PC-3 (cell line): ENCODE measurements around the gene DCAF4L1.

Experiments used
- EZH2 ChIP-seq: fragments of 300-600 bp; sonication (generic); IDR thresholded peaks from one replicate; pipeline ENCODE4 v1.6.1; 2017; ENCODE audit warnings: antibody characterized with exemption, mild to moderate bottlenecking, low read length; ENCODE audit not compliant: unreplicated experiment
- EZH2phosphoT487 ChIP-seq: fragments of 300-600 bp; sonication (generic); IDR thresholded peaks from 2 replicates; pipeline ENCODE4 v1.6.1; 2018; ENCODE audit warnings: mild to moderate bottlenecking, antibody characterized with exemption, low read length, borderline replicate concordance
- TF ChIP-seq, protein P1 (sequence below): fragments of 300-600 bp; sonication (generic); conservative IDR thresholded peaks from 2 replicates; pipeline ENCODE4 v1.5.1; 2017; ENCODE audit warnings: antibody characterized with exemption, low read depth, mild to moderate bottlenecking, low read length

DNA sequence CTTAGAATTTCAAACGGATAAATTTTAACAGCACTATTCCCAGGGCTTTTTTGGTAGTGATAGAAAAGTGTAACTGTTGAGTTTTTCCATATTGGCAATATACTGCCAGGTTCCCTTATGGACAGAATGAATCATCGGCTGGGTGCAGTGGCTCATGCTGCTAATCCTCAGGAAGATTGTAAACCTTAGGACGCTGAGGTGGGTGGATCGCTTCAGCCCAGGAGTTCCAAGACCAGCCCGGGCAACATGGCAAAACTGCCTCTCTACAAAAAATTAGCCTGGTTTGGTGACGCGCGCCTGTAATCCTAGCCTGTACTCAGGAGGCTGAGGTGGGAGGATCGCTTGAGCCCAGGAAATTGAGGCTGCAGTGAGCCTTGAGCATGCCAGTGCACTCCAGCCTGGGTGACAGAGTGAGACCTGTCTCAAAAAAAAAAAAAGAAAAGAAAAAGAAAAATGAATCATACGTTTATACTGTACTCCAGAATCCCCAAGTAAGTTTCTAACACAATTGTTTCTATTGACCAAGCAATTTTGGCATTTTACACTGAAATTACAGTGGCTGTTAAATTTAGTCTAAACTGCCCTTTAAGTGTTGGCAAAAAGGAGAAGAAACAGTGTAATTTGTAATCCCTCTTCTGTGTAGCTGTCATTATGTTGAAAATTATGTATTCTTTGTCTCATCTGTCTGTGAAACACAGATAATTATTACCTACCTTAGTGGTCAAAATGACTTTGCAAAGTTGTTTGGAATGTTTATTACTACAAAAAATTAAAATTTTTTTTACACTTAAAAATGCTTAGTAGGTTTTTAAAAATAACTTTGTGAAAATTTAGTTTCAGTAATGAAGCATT is 10.6 kb downstream of the DCAF4L1 start:
- TF ChIP-seq, protein P1, sequence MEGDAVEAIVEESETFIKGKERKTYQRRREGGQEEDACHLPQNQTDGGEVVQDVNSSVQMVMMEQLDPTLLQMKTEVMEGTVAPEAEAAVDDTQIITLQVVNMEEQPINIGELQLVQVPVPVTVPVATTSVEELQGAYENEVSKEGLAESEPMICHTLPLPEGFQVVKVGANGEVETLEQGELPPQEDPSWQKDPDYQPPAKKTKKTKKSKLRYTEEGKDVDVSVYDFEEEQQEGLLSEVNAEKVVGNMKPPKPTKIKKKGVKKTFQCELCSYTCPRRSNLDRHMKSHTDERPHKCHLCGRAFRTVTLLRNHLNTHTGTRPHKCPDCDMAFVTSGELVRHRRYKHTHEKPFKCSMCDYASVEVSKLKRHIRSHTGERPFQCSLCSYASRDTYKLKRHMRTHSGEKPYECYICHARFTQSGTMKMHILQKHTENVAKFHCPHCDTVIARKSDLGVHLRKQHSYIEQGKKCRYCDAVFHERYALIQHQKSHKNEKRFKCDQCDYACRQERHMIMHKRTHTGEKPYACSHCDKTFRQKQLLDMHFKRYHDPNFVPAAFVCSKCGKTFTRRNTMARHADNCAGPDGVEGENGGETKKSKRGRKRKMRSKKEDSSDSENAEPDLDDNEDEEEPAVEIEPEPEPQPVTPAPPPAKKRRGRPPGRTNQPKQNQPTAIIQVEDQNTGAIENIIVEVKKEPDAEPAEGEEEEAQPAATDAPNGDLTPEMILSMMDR: no peak
- no peak for TF ChIP-seq EZH2
- TF ChIP-seq EZH2phosphoT487: no peak
